ENCODE data around the gene TNFAIP8L3. TPM values are rescaled to one million over a fixed set of nuclear protein-coding genes. Genes with fewer than 3 reads are reported as not detected.

TNFAIP8L3 gene
- total RNA-seq, 4 donors from 2014 or later = 3.2 to 5.8 (median 4.0) TPM

DNA sequence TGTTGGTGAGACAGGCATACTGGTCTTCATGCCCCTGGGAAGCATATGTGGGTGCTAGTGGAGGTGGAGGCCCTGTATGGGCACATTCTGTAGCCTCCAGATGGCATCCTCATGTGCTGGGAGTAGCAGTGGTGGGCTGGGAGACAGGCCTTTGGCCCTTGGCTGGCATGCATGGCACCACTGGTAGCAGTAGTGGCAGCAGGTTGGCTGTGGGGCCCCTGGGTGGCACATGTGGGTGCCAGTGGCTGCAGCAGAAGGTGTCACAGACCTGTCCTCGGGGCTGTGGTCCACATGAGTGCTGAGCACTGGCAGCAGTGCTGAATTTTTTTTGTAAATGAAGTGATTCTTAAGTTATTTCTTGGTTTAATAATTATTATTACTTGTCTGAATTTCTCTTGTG, 71.2 kb downstream of the TNFAIP8L3 start:
- no peaks in the 10 kb centered on the region for H3K9me3 ChIP-seq
- no peak for DNase-seq
- no peaks in the 10 kb centered on the region for H3K27me3 ChIP-seq
- TF ChIP-seq, protein P1, sequence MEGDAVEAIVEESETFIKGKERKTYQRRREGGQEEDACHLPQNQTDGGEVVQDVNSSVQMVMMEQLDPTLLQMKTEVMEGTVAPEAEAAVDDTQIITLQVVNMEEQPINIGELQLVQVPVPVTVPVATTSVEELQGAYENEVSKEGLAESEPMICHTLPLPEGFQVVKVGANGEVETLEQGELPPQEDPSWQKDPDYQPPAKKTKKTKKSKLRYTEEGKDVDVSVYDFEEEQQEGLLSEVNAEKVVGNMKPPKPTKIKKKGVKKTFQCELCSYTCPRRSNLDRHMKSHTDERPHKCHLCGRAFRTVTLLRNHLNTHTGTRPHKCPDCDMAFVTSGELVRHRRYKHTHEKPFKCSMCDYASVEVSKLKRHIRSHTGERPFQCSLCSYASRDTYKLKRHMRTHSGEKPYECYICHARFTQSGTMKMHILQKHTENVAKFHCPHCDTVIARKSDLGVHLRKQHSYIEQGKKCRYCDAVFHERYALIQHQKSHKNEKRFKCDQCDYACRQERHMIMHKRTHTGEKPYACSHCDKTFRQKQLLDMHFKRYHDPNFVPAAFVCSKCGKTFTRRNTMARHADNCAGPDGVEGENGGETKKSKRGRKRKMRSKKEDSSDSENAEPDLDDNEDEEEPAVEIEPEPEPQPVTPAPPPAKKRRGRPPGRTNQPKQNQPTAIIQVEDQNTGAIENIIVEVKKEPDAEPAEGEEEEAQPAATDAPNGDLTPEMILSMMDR (IDR thresholded peaks at IDR 0.05) = no peak
- no peak for TF ChIP-seq POLR2A (IDR thresholded peaks at IDR 0.05)
- H3K27ac ChIP-seq = no peak overlapping the region
- H3K4me1 ChIP-seq = no peaks in the 10 kb centered on the region
- no peak overlapping the region for H3K4me3 ChIP-seq
- no peaks in the 10 kb centered on the region for H3K36me3 ChIP-seq

DNA sequence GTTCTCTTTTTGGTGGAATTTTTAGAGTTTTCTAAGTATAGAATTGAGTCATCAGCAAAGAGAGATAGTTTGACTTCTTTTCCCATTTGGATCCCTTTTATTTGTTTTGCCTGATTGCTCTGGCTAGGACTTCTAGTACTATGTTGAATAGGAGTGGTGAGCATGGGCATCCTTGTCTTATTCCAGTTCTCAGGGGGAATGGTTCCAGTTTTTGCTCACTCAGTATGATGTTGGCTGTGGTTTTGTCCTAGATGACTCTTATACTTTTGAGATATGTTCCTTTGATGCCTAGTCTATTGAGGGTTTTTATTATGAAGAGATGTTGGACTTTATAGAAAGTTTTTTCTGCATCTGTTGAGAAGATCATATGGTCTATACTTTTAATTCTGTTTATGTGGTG, 72.5 kb downstream of the TNFAIP8L3 start:
- DNase-seq = no peak
- H3K27me3 ChIP-seq = no peaks in the 10 kb centered on the region

DNA sequence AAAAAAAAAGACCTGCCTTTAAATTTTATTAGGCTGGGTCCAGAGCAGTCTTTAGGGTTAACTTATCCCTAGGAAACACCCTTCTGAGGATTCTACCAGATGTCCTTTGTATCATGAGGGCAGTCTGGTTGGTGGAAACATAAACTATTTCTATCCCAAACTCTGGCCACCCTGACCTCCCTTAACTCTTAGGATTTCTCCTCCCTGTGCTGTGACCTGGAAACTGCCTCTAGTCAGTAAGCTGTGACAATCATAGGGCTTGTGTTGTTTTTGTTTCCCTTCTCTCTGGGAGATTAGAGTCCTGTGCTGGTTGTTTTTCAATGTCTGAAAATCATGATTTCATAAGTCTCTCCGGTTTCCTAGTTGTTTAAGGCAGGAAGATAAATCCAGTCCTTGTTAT, 78.1 kb downstream of the TNFAIP8L3 start:
- no peak for DNase-seq
- Histone ChIP-seq H3K27me3 (no peaks in the 10 kb centered on the region), H3K4me3 (no peak overlapping the region), H3K36me3 (no peaks in the 10 kb centered on the region), H3K4me1 (no peaks in the 10 kb centered on the region), H3K9me3 (no peaks in the 10 kb centered on the region), H3K27ac (no peak overlapping the region)
- TF ChIP-seq, protein P1 (IDR thresholded peaks at IDR 0.05) = no peak
- no peak for TF ChIP-seq POLR2A (IDR thresholded peaks at IDR 0.05)

More for the DNA sequence above, 72.5 kb downstream of the TNFAIP8L3 start:
- Histone ChIP-seq H3K9me3 (no peaks in the 10 kb centered on the region), H3K27ac (no peak overlapping the region), H3K4me1 (no peaks in the 10 kb centered on the region), H3K36me3 (no peaks in the 10 kb centered on the region), H3K4me3 (no peak overlapping the region)
- TF ChIP-seq POLR2A (IDR thresholded peaks at IDR 0.05) = no peak
- TF ChIP-seq, protein P1 (IDR thresholded peaks at IDR 0.05) = no peak

- Histone ChIP-seq H3K9me3 (no peaks in the 10 kb centered on the region), H3K4me3 (no peak overlapping the region), H3K27me3 (no peaks in the 10 kb centered on the region), H3K36me3 (no peaks in the 10 kb centered on the region), H3K4me1 (no peaks in the 10 kb centered on the region), H3K27ac (no peak overlapping the region)
- DNase-seq = no peak
- TF ChIP-seq, protein P1 (IDR thresholded peaks at IDR 0.05) = no peak
- TF ChIP-seq POLR2A (IDR thresholded peaks at IDR 0.05) = no peak
Measured at GRCh38 chr15:51011212-51011611, 83.5 kb downstream of the TNFAIP8L3 start.

- Histone ChIP-seq H3K27me3 (no peaks in the 10 kb centered on the region), H3K9me3 (no peaks in the 10 kb centered on the region), H3K4me3 (no peak overlapping the region), H3K36me3 (peaks cover 0 to 10% (median 0%) of the 10 kb centered on the region in 3 donors), H3K27ac (no peak overlapping the region), H3K4me1 (no peaks in the 10 kb centered on the region)
- no peak for DNase-seq
- TF ChIP-seq POLR2A (IDR thresholded peaks at IDR 0.05) = no peak
- TF ChIP-seq, protein P1 (IDR thresholded peaks at IDR 0.05) = no peak
Measured at GRCh38 chr15:51007131-51007666, 87.5 kb downstream of the TNFAIP8L3 start.

Other genes with a start within 250 kb of the TNFAIP8L3 start
- gene AP4E1, start 186.2 kb downstream of the TNFAIP8L3 start, total RNA-seq = 10 to 100 TPM in 3 of 4 donors, 1 to 10 TPM in 1; 8.3 to 13.7 (median 11.9) TPM
- gene CYP19A1, start 243.7 kb upstream of the TNFAIP8L3 start, total RNA-seq = under 1 TPM in 1 of 4 donors, not detected in 3; 0.83 TPM
- under 1 TPM in 2 of 4 donors, not detected in 2; 0.13 to 0.18 TPM for gene GLDN, start 246.7 kb upstream of the TNFAIP8L3 start, total RNA-seq

Data from Peyer's patch (tissue), 4 donors.